ENCODE data around the gene R3HDM1.
A peak's percentile ranks its signal among the peaks of the same experiment; 100 is the strongest.
"Not testable (repeated sequence)": the region's sequence is repeated elsewhere in the genome, so short reads cannot be mapped to it uniquely, and the experiment has no call there.

The R3HDM1 gene

DNA sequence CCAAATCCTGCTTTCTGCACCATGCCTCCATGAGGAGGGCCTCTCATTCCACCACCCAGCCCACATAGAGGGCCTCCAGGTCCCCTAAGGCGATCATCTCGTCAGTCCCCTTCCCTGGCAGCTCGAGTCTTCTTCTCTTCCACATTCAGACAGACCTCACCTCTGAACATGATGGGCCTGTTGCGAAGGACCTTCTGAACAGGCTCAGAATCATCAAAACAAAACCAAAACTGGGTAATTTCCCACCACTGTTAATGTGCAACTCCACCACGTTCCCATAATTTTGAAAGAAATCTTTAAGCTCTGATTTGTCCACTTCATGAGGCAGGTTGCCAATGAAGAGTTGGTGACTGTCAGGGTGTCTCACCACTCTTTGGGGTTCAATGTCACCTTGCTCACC, 20.7 kb upstream of the R3HDM1 start:
- no peak overlapping the region for H3K4me3 ChIP-seq (ENCODE audit: low read depth, low read length)
- no peak for DNase-seq (ENCODE audit: low read depth)
- TF ChIP-seq, protein P1, sequence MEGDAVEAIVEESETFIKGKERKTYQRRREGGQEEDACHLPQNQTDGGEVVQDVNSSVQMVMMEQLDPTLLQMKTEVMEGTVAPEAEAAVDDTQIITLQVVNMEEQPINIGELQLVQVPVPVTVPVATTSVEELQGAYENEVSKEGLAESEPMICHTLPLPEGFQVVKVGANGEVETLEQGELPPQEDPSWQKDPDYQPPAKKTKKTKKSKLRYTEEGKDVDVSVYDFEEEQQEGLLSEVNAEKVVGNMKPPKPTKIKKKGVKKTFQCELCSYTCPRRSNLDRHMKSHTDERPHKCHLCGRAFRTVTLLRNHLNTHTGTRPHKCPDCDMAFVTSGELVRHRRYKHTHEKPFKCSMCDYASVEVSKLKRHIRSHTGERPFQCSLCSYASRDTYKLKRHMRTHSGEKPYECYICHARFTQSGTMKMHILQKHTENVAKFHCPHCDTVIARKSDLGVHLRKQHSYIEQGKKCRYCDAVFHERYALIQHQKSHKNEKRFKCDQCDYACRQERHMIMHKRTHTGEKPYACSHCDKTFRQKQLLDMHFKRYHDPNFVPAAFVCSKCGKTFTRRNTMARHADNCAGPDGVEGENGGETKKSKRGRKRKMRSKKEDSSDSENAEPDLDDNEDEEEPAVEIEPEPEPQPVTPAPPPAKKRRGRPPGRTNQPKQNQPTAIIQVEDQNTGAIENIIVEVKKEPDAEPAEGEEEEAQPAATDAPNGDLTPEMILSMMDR (IDR thresholded peaks at IDR 0.05; ENCODE audit: low read depth, low read length, missing control alignments), result no peak
- in situ Hi-C loops (cut with HindIII; ENCODE audit: low sequenced_read_pairs), result no loop called here

DNA sequence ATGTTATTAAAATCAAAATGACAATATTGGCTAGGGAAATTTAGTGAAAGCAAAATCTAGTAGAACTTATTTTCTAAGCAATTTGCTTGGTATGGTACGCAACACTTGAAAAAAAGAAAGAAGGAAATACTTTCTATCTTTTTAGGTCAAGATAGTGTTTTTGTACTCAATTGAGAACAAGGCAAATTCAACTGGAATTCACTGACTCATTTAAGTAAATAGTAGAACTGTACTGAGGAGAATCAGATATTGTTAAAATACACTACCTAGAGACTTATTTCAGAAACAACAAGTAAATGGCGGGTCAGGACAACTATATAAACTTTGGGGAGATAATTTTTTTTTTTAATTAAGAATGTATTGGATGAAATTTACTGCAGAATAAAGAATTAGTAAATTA, 19.2 kb upstream of the R3HDM1 start:
- in situ Hi-C loops (cut with HindIII; ENCODE audit: low sequenced_read_pairs), result no loop called here
- no peak for DNase-seq (ENCODE audit: low read depth)
- H3K4me3 ChIP-seq (ENCODE audit: low read depth, low read length), result no peak overlapping the region
- TF ChIP-seq, protein P1 (IDR thresholded peaks at IDR 0.05; ENCODE audit: low read depth, low read length, missing control alignments), result no peak

DNA sequence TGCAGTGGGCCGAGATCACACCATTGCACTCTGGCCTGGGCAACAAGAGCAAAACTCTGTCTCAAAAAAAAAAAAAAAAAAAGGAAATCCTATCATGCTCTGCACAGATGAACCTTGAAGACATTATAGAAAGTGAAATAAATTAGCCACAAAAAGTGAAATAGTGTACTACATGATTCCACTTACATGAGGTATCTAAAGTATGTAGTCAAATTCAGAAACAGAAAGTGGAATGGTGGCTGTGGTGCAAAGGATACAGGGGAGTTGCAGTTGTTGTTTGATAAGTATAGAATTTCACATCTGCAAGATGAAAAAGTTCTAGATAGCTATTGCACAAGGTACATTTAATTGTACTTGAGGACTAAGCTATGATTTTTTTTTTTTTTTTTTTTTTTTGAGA, 5.5 kb upstream of the R3HDM1 start:
- in situ Hi-C loops (cut with HindIII; ENCODE audit: low sequenced_read_pairs), result no loop called here
- no peak for DNase-seq (ENCODE audit: low read depth)
- H3K4me3 ChIP-seq (ENCODE audit: low read depth, low read length), result no peak overlapping the region
- TF ChIP-seq, protein P1 (IDR thresholded peaks at IDR 0.05; ENCODE audit: low read depth, low read length, missing control alignments), result no peak

DNA sequence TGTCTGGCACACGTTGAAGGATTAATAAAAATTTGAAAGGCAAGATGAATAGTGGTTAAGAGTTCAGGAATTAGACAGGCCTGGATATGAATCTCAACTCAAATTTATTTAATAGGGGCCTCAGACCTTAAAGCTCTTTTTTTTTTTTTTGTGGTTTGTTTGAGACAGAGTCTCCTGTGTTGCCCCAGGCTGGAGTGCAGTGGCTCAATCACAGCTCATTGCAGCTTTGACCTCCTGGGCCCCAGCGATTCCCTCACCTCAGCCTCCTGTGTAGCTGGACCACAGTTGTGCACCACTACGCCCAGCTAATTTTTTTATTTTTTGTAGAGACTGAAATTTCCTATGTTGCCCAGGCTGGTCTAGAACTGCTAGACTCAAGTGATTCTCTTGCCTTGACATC, 3.3 kb upstream of the R3HDM1 start:
- DNase-seq (ENCODE audit: low read depth), result no peak
- in situ Hi-C loops (cut with HindIII; ENCODE audit: low sequenced_read_pairs), result no loop called here
- TF ChIP-seq, protein P1 (IDR thresholded peaks at IDR 0.05; ENCODE audit: low read depth, low read length, missing control alignments), result no peak
- H3K4me3 ChIP-seq (ENCODE audit: low read depth, low read length), result no peak overlapping the region

DNA sequence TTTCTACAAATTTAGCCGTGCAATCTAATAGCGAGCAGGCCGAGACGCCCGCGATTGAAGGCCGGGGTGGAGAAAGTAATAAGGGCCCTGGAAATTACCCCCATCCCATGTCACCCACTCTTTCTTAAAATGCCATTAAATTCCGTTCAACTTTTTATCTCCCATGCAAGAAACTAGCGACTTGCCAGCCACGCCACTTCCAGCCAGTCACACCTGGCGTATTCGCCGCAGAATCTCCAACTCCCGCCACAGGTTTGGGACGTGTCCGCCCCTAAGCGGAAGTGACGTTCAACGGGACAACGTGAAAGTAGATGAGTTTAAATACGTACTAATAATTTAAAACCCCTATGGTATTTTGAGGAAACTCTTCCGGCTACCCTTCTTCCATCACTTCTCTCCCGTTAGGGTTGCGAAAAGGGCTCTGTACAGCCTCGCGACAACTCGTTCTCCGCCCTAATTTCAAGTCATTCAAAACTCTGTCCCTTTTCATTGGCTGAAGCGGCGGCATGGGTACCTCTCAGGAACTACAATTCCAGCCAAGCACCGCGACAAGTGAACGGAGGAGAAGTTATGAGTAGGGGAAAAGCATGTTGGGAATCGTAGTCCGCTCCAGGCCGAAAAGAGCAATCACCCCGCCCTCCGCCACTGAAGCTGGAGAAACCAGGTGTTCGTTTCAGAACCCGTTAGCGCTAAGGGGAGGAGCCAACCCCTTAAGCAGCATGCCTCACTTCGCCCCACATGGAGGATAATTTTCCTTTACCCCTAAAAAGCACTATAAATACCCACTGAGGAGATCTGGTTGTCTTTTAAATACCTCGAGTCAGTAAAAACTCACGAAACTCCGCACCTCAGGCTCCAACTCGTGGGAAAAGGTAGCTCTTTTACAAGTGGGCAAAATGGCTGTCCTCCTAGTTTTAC, 712 bp upstream of the R3HDM1 start, which contains the start of gene ZRANB3:
ZRANB3 (minus strand) TSS at position 906 of the 918 bp plus-strand sequence.
- DNase-seq (ENCODE audit: low read depth), result peak; percentile 97
- TF ChIP-seq, protein P1 (IDR thresholded peaks at IDR 0.05; ENCODE audit: low read depth, low read length, missing control alignments), result no peak
- H3K4me3 ChIP-seq (ENCODE audit: low read depth, low read length), result peak within 1 kb of the TSS; percentile 62
- in situ Hi-C loops (cut with HindIII; ENCODE audit: low sequenced_read_pairs), result loop anchor here (5.0 kb wide), 1 partner anchor 52 kb away; no protein-coding TSS in a partner anchor

DNA sequence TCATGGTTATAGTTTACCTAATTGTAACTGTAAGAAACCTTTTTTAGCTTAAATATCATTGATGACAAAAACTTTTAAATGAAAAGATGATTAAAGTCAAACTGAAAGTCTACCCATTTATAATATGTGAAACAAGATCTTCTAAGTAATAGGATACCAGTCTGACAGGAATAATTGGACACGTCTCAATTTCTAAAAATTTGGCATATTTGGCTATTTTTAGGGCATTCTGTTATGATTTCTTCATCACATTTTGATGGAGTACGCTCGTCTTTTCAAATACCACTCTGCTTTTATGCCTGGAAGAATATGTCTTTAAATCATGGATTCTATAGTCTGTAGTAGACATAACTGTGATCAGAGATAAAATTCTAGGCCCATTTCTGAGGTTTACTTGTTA, 1.3 kb downstream of the R3HDM1 start:
- DNase-seq (ENCODE audit: low read depth), result no peak
- H3K4me3 ChIP-seq (ENCODE audit: low read depth, low read length), result peak overlapping the region; percentile 18
- in situ Hi-C loops (cut with HindIII; ENCODE audit: low sequenced_read_pairs), result loop anchor here (5.0 kb wide), 1 partner anchor 50 kb away; no protein-coding TSS in a partner anchor
- TF ChIP-seq, protein P1 (IDR thresholded peaks at IDR 0.05; ENCODE audit: low read depth, low read length, missing control alignments), result no peak

DNA sequence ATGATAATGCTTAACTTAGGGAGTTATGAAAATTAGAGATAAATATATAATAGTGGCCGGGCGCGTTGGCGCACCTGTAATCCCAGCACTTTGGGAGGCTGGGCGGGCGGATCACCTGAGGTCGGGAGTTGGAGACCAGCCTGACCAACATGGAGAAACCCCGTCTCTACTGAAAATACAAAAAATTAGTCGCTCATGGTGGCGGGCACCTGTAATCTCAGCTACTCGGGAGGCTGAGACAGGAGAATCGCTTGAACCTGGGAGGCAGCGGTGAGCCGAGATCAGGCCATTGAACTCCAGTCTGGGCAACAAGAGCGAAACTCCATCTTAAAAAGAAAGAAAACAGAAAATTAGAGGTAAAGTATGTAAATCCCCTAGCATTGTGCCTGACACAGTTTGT, 2.3 kb downstream of the R3HDM1 start:
- not testable (repeated sequence) for DNase-seq (ENCODE audit: low read depth); H3K4me3 ChIP-seq (ENCODE audit: low read depth, low read length)
- in situ Hi-C loops (cut with HindIII; ENCODE audit: low sequenced_read_pairs), result loop anchor here (5.0 kb wide), 1 partner anchor 49 kb away; no protein-coding TSS in a partner anchor

All from astrocyte of the cerebellum (primary cell).